Tibial nerve (tissue), 4 donors: Measurements from ENCODE around the gene RABEPK. TPM values are rescaled to one million over a fixed set of nuclear protein-coding genes. Genes with fewer than 3 reads are reported as not detected.

Experiments used
- DNase-seq, 2 donors: peaks; one replicate each; pipeline ENCODE4 v3.0.0-alpha.2; 2019; ENCODE audit warnings: low spot score in 2 of 2
- H3K27ac ChIP-seq, 4 donors: fragments of 200-600 bp; sonication (generic) in 3 of 4; one replicate each; pipeline ENCODE4 v1.5.1; 2017 to 2019; ENCODE audit warnings: mild to moderate bottlenecking in 1 of 4
- H3K27me3 ChIP-seq, 2 donors: fragments of 200-600 bp; sonication (generic) in 1 of 2; one replicate each; pipeline versions ENCODE4 v1.5.1 to v1.6.0; 2017 to 2019
- H3K36me3 ChIP-seq, 3 donors: fragments of 200-600 bp; sonication (generic); one replicate each; pipeline ENCODE4 v1.5.1; 2018 to 2019
- H3K4me1 ChIP-seq, 4 donors: fragments of 200-600 bp; sonication (generic) in 3 of 4; one replicate each; pipeline ENCODE4 v1.5.1; 2017 to 2019
- H3K4me3 ChIP-seq, 4 donors: fragments of 200-600 bp; sonication (generic) in 3 of 4; one replicate each; pipeline ENCODE4 v1.5.1; 2017 to 2019; ENCODE audit warnings: mild to moderate bottlenecking in 1 of 4, moderate library complexity in 1 of 4
- H3K9me3 ChIP-seq, 4 donors: fragments of 200-600 bp; sonication (generic) in 3 of 4; one replicate each; pipeline ENCODE4 v1.5.1; 2017 to 2019
- EP300 ChIP-seq, 2 donors: sonication (generic); formaldehyde crosslinking; IDR thresholded peaks; one replicate each; pipeline ENCODE4 v1.6.1; 2017; ENCODE audit warnings: antibody characterized with exemption in 2 of 2, mild to moderate bottlenecking in 1 of 2
- POLR2A ChIP-seq, 2 donors: fragments of 450-650 bp; IDR thresholded peaks; one replicate each; pipeline ENCODE4 v1.6.1; 2017; ENCODE audit warnings: antibody characterized with exemption in 2 of 2, mild to moderate bottlenecking in 2 of 2, moderate library complexity in 2 of 2
- WGBS, 2 donors: methylation state at CpG; one replicate each; pipeline ENCODE4 v1.1.5; 2018; 5-methylcytosine and 5-hydroxymethylcytosine counted together
- total RNA-seq, 4 donors: library from RNA; depleted of rRNA; stranded (reverse); fragments of >200 nt; gene quantifications; one replicate each; pipeline ENCODE4 v1.1.0, GENCODE V29; 2016
- TF ChIP-seq, protein P1 (sequence below), 5 experiments: fragments of 200-600 bp in 3 of 5; fragments of 450-650 bp in 2 of 5; sonication (generic) in 3 of 5; IDR thresholded peaks; one replicate each; pipeline ENCODE4 v1.5.1; 2016 to 2019; ENCODE audit warnings: antibody characterized with exemption in 5 of 5, mild to moderate bottlenecking in 3 of 5, moderate library complexity in 2 of 5

RABEPK gene
- total RNA-seq, 4 donors from 2014 or later, result 10.7 to 25.5 (median 17.2) TPM

DNA sequence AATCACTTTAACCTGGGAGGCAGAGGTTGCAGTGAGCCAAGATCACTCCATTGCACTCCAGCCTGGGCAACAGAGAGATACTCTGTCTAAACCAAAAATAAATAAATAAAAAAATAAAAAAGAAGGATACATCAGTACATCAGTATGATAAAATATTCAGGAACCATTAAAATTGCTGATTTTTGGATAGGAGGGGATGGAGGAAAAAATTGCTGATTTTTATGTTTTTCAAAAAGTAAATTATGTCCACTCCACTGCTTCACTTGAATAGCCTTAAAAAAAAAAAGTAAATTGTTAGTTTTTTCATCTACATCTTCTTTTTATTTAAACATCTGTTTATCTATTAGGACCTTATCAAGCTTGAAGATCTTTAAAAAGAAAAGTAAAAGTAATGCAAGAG is 53.9 kb downstream of the RABEPK start:
- no peaks in the 10 kb centered on the region for H3K9me3 ChIP-seq
- TF ChIP-seq POLR2A (IDR thresholded peaks at IDR 0.05) (no peak), EP300 (IDR thresholded peaks at IDR 0.05) (no peak)
- TF ChIP-seq, protein P1, sequence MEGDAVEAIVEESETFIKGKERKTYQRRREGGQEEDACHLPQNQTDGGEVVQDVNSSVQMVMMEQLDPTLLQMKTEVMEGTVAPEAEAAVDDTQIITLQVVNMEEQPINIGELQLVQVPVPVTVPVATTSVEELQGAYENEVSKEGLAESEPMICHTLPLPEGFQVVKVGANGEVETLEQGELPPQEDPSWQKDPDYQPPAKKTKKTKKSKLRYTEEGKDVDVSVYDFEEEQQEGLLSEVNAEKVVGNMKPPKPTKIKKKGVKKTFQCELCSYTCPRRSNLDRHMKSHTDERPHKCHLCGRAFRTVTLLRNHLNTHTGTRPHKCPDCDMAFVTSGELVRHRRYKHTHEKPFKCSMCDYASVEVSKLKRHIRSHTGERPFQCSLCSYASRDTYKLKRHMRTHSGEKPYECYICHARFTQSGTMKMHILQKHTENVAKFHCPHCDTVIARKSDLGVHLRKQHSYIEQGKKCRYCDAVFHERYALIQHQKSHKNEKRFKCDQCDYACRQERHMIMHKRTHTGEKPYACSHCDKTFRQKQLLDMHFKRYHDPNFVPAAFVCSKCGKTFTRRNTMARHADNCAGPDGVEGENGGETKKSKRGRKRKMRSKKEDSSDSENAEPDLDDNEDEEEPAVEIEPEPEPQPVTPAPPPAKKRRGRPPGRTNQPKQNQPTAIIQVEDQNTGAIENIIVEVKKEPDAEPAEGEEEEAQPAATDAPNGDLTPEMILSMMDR (IDR thresholded peaks at IDR 0.05), result no peak
- H3K4me3 ChIP-seq, result no peak overlapping the region
- no peaks in the 10 kb centered on the region for H3K36me3 ChIP-seq
- no peaks in the 10 kb centered on the region for H3K4me1 ChIP-seq
- H3K27me3 ChIP-seq, result no peaks in the 10 kb centered on the region
- no peak overlapping the region for H3K27ac ChIP-seq
- DNase-seq, result no peak

DNA sequence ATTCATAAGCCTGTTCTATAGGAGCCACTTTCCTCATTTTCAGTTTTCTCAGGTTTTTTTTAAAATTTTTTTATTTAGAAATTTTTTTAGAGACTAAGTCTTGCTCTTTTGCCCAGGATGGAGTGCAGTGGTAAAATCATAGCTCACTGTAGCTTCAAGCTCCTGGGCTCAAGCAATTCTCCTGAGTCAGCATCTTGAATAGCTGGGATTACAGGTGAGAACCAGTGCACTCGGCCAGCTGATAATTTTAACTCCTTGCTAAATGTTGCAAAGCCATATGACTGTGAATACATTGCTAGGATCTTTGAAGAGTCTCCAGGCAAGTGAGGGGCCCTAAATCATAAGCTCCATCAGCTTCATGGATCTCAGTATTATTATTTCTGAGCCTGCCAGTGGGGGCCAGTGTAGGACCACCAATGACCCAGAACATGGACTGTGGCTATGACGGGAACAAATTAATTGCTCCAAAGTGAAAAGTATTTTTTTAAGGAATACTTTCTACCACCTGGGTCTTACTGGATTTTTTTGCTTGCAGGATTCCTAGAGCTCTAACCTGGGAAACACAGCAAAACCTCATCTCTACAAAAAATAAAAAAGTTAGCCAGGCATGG is 55.5 kb downstream of the RABEPK start:
- Histone ChIP-seq H3K4me3 (no peak overlapping the region), H3K9me3 (no peaks in the 10 kb centered on the region), H3K36me3 (no peaks in the 10 kb centered on the region), H3K27ac (no peak overlapping the region), H3K4me1 (no peaks in the 10 kb centered on the region), H3K27me3 (no peaks in the 10 kb centered on the region)
- 28 to 29% methylated on average over 2 of the region's 2 CpGs for WGBS, 2 donors
- no peak for DNase-seq
- no peak for TF ChIP-seq EP300 (IDR thresholded peaks at IDR 0.05)
- TF ChIP-seq, protein P1 (IDR thresholded peaks at IDR 0.05), result peak in 1 of 5 experiments; percentile 21

DNA sequence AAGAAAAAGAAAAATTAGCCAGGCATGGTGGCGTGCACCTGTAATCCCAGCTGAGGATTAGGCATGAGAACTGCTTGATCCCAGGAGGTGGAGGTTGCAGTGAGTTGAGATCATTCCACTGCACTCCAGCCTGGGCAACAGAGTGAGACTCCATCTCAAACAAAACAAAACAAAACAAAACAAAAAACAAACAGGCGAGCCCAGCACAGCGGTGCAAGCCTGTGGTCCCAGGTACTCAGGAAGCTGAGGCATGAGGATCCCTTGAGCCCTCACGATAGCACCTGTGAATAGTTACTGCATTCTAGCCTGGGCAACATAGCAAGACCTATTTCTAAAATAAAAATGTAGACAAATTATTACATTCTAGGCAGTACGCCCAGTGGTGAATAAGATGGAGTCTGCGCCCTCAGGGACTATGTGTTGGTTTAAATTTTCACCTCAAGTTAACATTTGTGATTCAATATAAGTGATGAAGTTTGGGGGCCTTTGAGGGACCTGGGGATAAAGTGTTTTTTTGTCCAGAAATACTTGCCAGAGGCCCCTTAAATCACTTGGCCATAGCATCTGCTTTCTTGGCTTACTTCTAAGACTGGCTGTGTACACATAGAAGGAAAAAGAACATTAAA is 57.9 kb downstream of the RABEPK start:
- Histone ChIP-seq H3K27ac (no peak overlapping the region), H3K4me1 (peaks cover 0 to 10% (median 8%) of the 10 kb centered on the region in 4 donors), H3K4me3 (no peak overlapping the region), H3K36me3 (no peaks in the 10 kb centered on the region), H3K27me3 (no peaks in the 10 kb centered on the region), H3K9me3 (no peaks in the 10 kb centered on the region)
- 79 to 80% methylated on average over 6 of the region's 6 CpGs for WGBS, 2 donors
- DNase-seq, result no peak
- TF ChIP-seq EP300 (IDR thresholded peaks at IDR 0.05), result no peak
- TF ChIP-seq POLR2A (IDR thresholded peaks at IDR 0.05), result no peak
- TF ChIP-seq, protein P1 (IDR thresholded peaks at IDR 0.05), result no peak

DNA sequence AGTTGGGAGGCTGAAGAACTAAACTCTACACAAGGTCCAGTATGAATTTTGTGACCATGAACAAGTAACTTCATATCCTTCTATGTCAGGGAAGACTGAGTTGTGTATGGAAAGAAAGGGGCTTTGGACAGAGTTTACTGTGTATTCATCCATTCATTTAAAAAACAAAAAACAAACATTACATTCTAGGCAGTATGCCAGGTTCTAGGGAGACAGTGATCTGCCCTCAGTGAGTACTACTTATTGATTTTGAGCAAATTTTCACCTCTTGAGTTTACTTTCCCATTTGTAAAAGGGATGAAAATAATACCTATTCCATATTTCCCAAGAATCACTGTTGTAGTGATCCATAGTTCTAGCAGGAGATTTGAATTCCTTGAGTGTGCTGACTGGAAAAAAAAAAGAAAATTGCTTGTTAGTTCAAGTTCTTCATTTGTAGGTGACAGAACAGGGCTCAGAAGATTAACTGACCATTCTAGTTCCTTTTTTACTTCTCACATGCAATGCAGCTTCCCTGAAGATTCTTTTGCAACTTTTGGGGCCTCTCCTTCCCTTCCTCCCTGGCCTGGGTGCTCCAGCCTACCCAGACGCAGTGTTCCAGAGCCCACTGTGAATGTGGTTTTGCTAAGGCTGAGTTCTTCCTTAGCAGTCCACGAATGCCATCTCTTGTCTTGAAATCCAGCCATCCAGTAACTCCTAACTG is 58.6 kb downstream of the RABEPK start:
- DNase-seq, result no peak
- Histone ChIP-seq H3K4me3 (no peak overlapping the region), H3K27me3 (no peaks in the 10 kb centered on the region), H3K9me3 (no peaks in the 10 kb centered on the region), H3K4me1 (peaks cover 0 to 15% (median 11%) of the 10 kb centered on the region in 4 donors), H3K36me3 (peaks cover 0 to 5% (median 0%) of the 10 kb centered on the region in 3 donors), H3K27ac (no peak overlapping the region)
- 50 to 57% methylated on average over 2 of the region's 2 CpGs for WGBS, 2 donors
- TF ChIP-seq, protein P1 (IDR thresholded peaks at IDR 0.05), result no peak
- TF ChIP-seq EP300 (IDR thresholded peaks at IDR 0.05) (peak in 1 of 2 donors; percentile 32), POLR2A (IDR thresholded peaks at IDR 0.05) (no peak)

DNA sequence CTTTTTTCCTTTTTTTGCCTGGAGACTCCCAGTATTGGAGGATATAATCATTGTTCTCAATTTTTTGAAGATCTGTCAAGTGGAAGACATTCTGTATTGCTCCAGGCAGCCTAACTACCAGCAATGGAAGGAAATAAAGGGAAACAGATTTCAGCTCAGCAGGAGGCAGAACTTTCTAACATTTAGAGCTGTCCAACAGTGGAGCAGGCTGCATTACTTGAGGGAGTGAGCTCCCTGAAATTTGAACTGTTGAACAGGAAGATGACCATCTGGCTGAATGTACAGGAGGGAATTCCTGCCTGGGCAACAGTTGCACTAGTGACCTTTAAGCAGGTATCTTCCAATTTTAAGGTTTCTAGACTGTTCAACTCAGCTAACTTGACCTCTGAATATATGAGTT is 60.2 kb downstream of the RABEPK start:
- Histone ChIP-seq H3K27ac (peak overlapping the region in 1 of 4 donors; percentile 89), H3K36me3 (peaks cover 0 to 6% (median 0%) of the 10 kb centered on the region in 3 donors), H3K4me1 (peaks cover 0 to 24% (median 14%) of the 10 kb centered on the region in 4 donors), H3K9me3 (no peaks in the 10 kb centered on the region), H3K27me3 (no peaks in the 10 kb centered on the region), H3K4me3 (no peak overlapping the region)
- DNase-seq, result no peak
- TF ChIP-seq EP300 (IDR thresholded peaks at IDR 0.05), result no peak
